ENCODE data around the gene LARGE1. TPM values are rescaled to one million over a fixed set of nuclear protein-coding genes. Genes with fewer than 3 reads are reported as not detected.

The LARGE1 gene
- total RNA-seq, 2 experiments from 2014 or later = 0.81 to 2.0 TPM

DNA sequence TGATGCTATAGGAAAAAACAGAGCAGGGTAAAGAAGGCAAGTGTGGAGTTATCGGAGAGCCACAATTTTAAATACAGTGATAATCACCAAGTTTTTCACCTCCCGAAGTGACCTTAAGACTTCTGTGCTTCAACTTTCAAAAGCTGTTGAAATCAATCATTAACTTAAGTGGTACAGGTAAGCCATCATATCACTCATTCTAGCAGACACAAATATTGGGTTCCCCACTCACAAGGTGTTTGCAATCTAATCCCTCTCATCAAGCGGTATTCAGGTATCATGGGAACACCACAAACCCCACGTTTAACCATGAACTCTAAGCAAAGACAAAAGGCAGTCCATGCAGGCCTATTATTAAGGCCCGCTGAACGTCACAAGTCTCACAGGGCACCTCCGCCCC is 26.8 kb downstream of the LARGE1 start:
- intact Hi-C loops (cut with micrococcal nuclease) = no loop called here
- Mint-ChIP-seq H3K4me3 (no peak overlapping the region), H3K9me3 (no peaks in the 10 kb centered on the region), H3K36me3 (no peaks in the 10 kb centered on the region), H3K27ac (no peak overlapping the region), H3K4me1 (ENCODE audit: low read depth) (no peaks in the 10 kb centered on the region), H3K27me3 (no peaks in the 10 kb centered on the region)
- DNase-seq = no peak
- ChIA-PET CTCF (interaction anchor here (0.6 kb wide), 1 partner anchor 86 kb away, joined by 3 read pairs; no protein-coding TSS in a partner anchor), POLR2A (no interaction called here)

DNA sequence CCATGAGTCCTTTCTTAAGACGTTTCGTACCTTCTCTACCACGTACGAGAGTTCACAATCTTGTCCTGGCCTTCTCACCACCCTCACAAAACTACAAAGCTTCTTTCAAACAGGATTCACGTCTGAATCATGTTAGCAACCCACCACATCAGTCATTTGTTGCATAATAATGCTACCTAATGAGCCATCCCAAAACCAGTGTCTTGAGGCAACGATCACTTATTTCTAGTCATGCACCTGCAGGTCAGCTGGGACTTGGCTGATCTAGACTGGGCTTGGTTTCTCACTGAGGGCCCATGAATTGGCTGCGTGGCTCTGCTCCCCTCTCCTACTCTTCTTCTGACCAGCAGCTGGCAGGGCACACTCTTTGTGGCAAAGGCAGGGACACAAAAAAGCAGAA is 28.3 kb downstream of the LARGE1 start:
- no peaks in the 10 kb centered on the region for H3K27me3 Mint-ChIP-seq
- H3K27ac Mint-ChIP-seq = no peak overlapping the region
- ChIA-PET POLR2A (no interaction called here), CTCF (interaction anchor here (0.7 kb wide), 1 partner anchor 152 kb away, joined by 3 read pairs; no protein-coding TSS in a partner anchor)
- intact Hi-C loops (cut with micrococcal nuclease) = no loop called here
- no peaks in the 10 kb centered on the region for H3K9me3 Mint-ChIP-seq
- H3K36me3 Mint-ChIP-seq = no peaks in the 10 kb centered on the region
- H3K4me1 Mint-ChIP-seq (ENCODE audit: low read depth) = no peaks in the 10 kb centered on the region
- no peak overlapping the region for H3K4me3 Mint-ChIP-seq
- DNase-seq = no peak

DNA sequence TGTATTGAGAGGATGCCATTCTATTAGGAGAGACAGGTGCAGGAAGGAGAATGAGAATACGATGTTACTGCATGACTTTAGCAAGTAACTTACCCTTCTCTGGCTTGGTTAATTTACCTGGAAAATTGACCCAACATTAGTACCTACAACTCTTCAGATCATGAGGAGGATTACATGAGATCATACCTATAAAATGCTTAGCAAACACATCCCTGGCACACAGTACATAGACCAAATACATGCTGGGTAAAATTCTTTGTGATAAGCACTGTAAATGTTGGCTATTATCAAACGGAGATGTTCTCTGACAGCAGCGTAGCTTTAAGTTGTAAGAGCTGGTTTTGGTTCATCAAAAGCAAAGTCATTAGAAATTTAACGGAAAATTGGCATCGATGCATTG is 28.8 kb downstream of the LARGE1 start:
- no peaks in the 10 kb centered on the region for H3K9me3 Mint-ChIP-seq
- H3K4me3 Mint-ChIP-seq = no peak overlapping the region
- ChIA-PET POLR2A (no interaction called here), CTCF (interaction anchor here (0.7 kb wide), 1 partner anchor 153 kb away, joined by 3 read pairs; no protein-coding TSS in a partner anchor)
- intact Hi-C loops (cut with micrococcal nuclease) = no loop called here
- no peak for DNase-seq
- H3K4me1 Mint-ChIP-seq (ENCODE audit: low read depth) = no peaks in the 10 kb centered on the region
- H3K27ac Mint-ChIP-seq = no peak overlapping the region
- no peaks in the 10 kb centered on the region for H3K27me3 Mint-ChIP-seq
- H3K36me3 Mint-ChIP-seq = no peaks in the 10 kb centered on the region

DNA sequence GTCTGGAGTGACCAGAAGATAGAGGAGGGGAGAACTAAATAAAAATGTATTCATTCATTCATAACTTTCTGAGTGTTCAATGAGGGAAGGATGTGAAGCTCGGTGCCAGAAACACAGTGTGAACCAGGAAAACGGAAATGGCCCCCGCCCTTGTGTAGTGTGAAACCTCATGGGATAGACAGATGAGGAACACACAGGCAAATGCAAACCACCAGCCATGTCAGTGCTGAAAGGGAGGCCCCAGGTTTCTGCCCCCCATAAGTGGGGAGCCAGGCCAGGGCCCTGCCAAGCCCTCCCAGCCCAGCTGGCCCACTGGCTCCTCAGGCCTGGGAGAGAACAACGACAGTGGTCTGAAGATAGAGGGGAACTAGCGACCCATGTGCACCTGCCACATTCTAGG is 30.5 kb downstream of the LARGE1 start:
- H3K4me3 Mint-ChIP-seq = no peak overlapping the region
- intact Hi-C loops (cut with micrococcal nuclease) = no loop called here
- DNase-seq = no peak
- ChIA-PET CTCF (no interaction called here), POLR2A (no interaction called here)
- H3K9me3 Mint-ChIP-seq = no peaks in the 10 kb centered on the region
- no peak overlapping the region for H3K27ac Mint-ChIP-seq
- no peaks in the 10 kb centered on the region for H3K4me1 Mint-ChIP-seq (ENCODE audit: low read depth)
- H3K27me3 Mint-ChIP-seq = no peaks in the 10 kb centered on the region
- no peaks in the 10 kb centered on the region for H3K36me3 Mint-ChIP-seq

DNA sequence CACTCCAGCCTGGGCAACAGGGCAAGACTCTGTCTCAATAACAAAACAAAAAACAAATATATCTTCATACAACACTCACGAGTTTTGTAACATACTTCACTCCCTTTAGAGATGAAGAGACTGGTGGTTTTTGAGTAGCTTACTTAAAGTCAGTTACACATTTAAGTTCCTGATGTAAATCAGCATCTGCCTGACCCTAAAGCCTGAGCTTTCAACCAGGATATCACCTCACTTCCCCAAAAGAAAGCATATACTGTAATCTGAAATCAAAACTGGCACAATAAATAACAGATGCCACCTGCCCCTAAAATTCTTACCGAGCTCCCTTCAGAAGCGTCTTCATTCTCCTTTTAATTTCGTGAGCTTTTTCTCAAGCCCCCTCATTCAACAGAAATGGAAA is 31.5 kb downstream of the LARGE1 start:
- ChIA-PET CTCF (no interaction called here), POLR2A (no interaction called here)
- no peaks in the 10 kb centered on the region for H3K9me3 Mint-ChIP-seq
- intact Hi-C loops (cut with micrococcal nuclease) = no loop called here
- H3K36me3 Mint-ChIP-seq = no peaks in the 10 kb centered on the region
- H3K27ac Mint-ChIP-seq = no peak overlapping the region
- no peaks in the 10 kb centered on the region for H3K27me3 Mint-ChIP-seq
- no peak for DNase-seq
- no peaks in the 10 kb centered on the region for H3K4me1 Mint-ChIP-seq (ENCODE audit: low read depth)
- H3K4me3 Mint-ChIP-seq = no peak overlapping the region

DNA sequence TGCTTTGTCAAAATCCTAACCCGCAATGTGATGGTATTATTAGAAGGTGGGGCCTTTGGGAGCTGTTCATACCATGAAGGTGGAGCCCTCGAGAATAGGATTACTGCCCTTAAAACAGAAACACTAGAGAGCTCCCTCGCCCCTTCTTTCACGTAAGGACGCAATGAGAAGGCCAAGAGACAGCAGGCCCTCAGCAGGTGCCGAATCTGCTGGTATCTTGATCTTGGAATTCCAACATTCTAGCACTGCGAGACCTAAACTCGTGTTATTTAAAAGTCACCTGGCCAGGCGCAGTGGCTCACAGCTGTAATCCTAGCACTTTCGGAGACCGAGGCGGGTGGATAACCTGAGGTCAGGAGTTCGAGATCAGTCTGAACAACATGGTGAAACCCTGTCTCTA is 33.1 kb downstream of the LARGE1 start:
- DNase-seq = no peak
- H3K4me3 Mint-ChIP-seq = no peak overlapping the region
- intact Hi-C loops (cut with micrococcal nuclease) = no loop called here
- H3K4me1 Mint-ChIP-seq (ENCODE audit: low read depth) = no peaks in the 10 kb centered on the region
- CTCF ChIA-PET = no interaction called here
- no peak overlapping the region for H3K27ac Mint-ChIP-seq
- H3K27me3 Mint-ChIP-seq = no peaks in the 10 kb centered on the region
- POLR2A ChIA-PET = no interaction called here
- no peaks in the 10 kb centered on the region for H3K9me3 Mint-ChIP-seq
- no peaks in the 10 kb centered on the region for H3K36me3 Mint-ChIP-seq

DNA sequence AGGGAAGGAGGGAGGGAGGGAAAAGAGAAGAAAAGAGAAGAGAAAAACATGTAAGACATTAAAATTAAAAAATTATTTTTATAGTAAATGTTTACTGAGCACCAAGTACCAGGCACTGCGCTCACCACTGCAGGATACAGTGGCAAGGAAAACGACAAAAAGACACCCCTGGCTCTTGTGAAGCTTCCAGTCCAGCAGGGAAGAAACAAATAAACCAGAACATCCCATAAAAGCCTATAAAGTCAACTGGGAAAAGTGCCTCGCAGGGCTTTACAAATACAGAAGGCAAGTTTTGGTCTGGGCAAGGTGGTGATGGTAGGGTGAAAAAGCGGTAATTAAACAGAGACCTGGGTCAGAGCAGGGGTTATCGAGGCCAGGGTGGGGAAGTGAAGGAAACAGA is 33.6 kb downstream of the LARGE1 start:
- H3K27ac Mint-ChIP-seq = no peak overlapping the region
- H3K9me3 Mint-ChIP-seq = no peaks in the 10 kb centered on the region
- H3K36me3 Mint-ChIP-seq = no peaks in the 10 kb centered on the region
- H3K4me1 Mint-ChIP-seq (ENCODE audit: low read depth) = no peaks in the 10 kb centered on the region
- no peaks in the 10 kb centered on the region for H3K27me3 Mint-ChIP-seq
- intact Hi-C loops (cut with micrococcal nuclease) = no loop called here
- ChIA-PET POLR2A (no interaction called here), CTCF (no interaction called here)
- no peak for DNase-seq
- H3K4me3 Mint-ChIP-seq = no peak overlapping the region

DNA sequence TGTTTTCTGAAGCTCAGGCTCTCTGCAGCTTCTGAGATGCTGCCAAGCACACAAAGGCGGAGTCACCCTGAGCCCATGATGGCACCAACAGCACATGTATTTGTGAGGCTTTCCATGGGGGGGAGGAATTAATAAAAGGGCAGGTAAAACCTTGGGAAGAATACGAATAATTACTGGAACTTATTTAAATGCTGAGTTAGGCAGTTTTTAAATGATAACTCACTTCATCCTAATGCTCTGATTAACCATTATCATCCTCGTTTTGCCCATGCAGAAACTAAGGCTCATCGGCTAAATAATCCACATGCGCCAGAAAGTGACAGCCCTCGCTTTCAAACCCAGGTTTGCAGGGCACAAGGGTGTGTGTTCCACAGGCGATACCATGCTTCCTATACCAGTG is 35.4 kb downstream of the LARGE1 start:
- CTCF ChIA-PET = no interaction called here
- Mint-ChIP-seq H3K27me3 (no peaks in the 10 kb centered on the region), H3K9me3 (no peaks in the 10 kb centered on the region), H3K36me3 (no peaks in the 10 kb centered on the region), H3K4me3 (no peak overlapping the region), H3K4me1 (ENCODE audit: low read depth) (no peaks in the 10 kb centered on the region), H3K27ac (no peak overlapping the region)
- POLR2A ChIA-PET = no interaction called here
- intact Hi-C loops (cut with micrococcal nuclease) = no loop called here
- DNase-seq = no peak

DNA sequence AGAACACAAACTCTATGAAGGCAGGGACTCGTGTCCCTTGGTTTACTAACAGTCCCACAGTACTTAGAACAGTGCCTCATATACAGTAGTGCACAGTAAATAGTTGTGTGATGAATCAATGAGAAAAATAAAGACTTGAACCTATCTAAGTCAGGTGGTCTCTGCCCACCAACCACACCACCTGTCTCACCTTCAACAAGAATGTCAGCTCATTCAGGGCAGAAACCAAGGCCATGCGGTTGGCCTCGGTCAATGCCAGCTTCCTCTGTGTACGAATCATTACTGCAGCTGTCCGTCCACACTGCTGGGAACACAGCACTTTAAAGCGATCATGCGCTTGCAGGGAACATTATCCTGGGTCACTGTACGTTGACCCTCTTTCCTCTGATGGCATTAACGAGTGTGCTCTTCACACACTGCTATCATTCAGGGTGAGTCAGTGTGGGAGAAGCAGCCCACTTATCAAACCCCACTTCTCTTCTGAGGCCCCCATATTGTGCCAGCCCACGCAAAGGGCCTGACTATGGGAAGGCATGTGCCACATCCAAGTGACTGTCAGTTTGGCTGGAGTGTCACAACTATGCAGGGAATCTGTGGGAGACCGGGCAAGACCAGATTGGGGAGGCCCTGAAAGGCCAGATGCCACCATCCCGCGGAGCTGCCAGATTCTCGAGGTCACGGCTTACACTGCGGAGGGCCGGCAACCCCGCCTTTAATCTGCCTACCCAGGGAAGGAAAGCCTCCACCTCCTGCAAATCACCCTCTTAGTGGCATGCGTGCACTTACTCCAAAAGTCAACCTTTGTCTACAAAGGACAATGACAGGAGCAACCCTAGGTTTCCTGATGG is 36.1 kb downstream of the LARGE1 start:
- POLR2A ChIA-PET = no interaction called here
- no peaks in the 10 kb centered on the region for H3K27me3 Mint-ChIP-seq
- CTCF ChIA-PET = no interaction called here
- no peak overlapping the region for H3K27ac Mint-ChIP-seq
- no peak overlapping the region for H3K4me3 Mint-ChIP-seq
- intact Hi-C loops (cut with micrococcal nuclease) = no loop called here
- H3K9me3 Mint-ChIP-seq = no peaks in the 10 kb centered on the region
- no peaks in the 10 kb centered on the region for H3K36me3 Mint-ChIP-seq
- H3K4me1 Mint-ChIP-seq (ENCODE audit: low read depth) = no peaks in the 10 kb centered on the region
- DNase-seq = no peak

DNA sequence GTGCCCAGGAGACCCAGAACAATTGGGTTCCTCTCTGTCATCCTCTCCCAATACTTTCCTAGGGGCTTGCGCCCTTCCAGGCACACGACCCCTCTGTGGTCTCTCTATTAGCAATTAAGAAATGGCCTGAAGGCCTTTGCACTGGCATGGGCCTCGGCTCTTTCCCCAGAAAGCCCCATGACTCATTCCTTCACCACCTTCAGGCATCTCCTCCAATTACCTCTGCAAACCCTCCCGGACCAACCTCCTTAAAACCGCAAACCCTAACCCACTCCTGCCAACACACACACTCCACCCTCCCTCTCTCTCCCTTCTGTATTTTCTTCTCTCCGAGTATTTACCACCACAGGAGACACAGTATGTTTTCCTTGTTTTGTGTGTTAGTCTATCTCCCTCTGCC is 36.7 kb downstream of the LARGE1 start:
- H3K9me3 Mint-ChIP-seq = no peaks in the 10 kb centered on the region
- no peaks in the 10 kb centered on the region for H3K27me3 Mint-ChIP-seq
- intact Hi-C loops (cut with micrococcal nuclease) = no loop called here
- DNase-seq = no peak
- no peaks in the 10 kb centered on the region for H3K4me1 Mint-ChIP-seq (ENCODE audit: low read depth)
- no peak overlapping the region for H3K4me3 Mint-ChIP-seq
- POLR2A ChIA-PET = no interaction called here
- no peaks in the 10 kb centered on the region for H3K36me3 Mint-ChIP-seq
- CTCF ChIA-PET = no interaction called here
- H3K27ac Mint-ChIP-seq = no peak overlapping the region

DNA sequence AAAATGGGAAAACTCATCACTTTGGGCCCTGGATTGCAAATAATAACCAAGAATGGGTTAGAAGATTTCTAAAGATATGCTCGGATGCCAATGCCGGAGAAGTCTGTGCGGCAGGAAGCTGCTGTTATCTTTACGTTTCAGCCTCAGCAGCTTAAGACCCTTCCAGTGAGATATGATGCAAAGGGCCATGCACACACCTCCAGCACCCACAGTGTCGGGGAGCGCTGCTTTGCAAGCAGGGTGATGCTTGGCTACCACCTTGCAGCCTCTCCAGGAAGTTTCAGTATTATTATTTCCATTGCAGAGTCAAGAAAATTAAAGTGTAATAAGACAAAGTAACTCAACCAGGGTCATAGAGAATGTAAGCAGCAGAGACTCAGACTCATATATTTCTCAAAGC is 37.3 kb downstream of the LARGE1 start:
- H3K9me3 Mint-ChIP-seq = no peaks in the 10 kb centered on the region
- CTCF ChIA-PET = no interaction called here

DNA sequence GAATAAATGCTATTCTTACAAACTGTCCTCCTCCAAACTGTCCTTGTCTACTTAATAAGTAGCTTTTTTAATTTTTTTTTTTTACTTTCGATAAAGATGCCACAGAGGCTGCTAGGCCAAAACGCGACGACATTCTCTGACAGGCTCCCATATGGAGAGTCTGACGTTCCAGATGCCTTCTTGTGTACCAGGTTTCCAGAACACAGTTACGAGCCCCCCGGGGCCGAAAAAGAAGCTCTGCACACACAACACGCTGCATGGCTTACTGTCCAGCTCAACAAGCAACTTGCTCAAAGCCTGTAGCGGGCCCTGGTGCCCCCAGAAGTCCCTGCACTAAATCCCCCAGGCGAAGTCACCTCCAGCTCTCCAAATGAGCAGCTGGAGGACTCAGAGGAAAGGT is 39.3 kb downstream of the LARGE1 start:
- H3K27me3 Mint-ChIP-seq = no peaks in the 10 kb centered on the region
- intact Hi-C loops (cut with micrococcal nuclease) = no loop called here
- H3K36me3 Mint-ChIP-seq = no peaks in the 10 kb centered on the region
- no peaks in the 10 kb centered on the region for H3K9me3 Mint-ChIP-seq
- POLR2A ChIA-PET = no interaction called here
- CTCF ChIA-PET = no interaction called here
- no peaks in the 10 kb centered on the region for H3K4me1 Mint-ChIP-seq (ENCODE audit: low read depth)
- no peak for DNase-seq
- no peak overlapping the region for H3K4me3 Mint-ChIP-seq
- H3K27ac Mint-ChIP-seq = no peak overlapping the region

More for the DNA sequence above, 37.3 kb downstream of the LARGE1 start:
- no peak overlapping the region for H3K4me3 Mint-ChIP-seq
- no peaks in the 10 kb centered on the region for H3K36me3 Mint-ChIP-seq
- DNase-seq = no peak
- no peaks in the 10 kb centered on the region for H3K4me1 Mint-ChIP-seq (ENCODE audit: low read depth)
- H3K27me3 Mint-ChIP-seq = no peaks in the 10 kb centered on the region
- POLR2A ChIA-PET = no interaction called here
- no peak overlapping the region for H3K27ac Mint-ChIP-seq
- intact Hi-C loops (cut with micrococcal nuclease) = no loop called here

DNA sequence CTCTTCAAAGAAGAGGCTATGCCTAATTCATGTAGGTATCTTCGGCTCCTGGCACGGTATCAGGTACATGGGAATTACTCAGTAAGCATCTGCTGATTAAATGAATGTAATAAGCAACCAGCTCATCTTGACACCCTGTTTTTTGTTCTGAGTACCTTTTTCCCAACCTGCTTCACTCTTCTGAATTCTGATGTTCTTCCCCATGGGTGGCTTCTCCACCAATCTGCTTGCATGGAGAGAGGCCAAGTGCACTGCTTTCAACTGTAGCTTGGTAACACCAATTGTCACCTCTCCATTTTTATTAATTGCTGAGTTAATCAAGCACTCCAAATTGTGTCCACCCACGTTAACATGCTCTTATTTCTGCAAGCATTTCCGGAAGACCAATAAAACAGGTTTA is 40.5 kb downstream of the LARGE1 start:
- Mint-ChIP-seq H3K4me3 (no peak overlapping the region), H3K36me3 (no peaks in the 10 kb centered on the region), H3K27me3 (no peaks in the 10 kb centered on the region), H3K27ac (no peak overlapping the region), H3K9me3 (no peaks in the 10 kb centered on the region), H3K4me1 (ENCODE audit: low read depth) (no peaks in the 10 kb centered on the region)
- intact Hi-C loops (cut with micrococcal nuclease) = no loop called here
- DNase-seq = no peak
- CTCF ChIA-PET = no interaction called here
- POLR2A ChIA-PET = no interaction called here

All from activated CD4-positive, alpha-beta memory T cell treated with anti-CD3 and anti-CD28 coated beads for 36 hours (primary cell).